IMR-90 (cell line): ENCODE results near the gene CASZ1. TPM values are rescaled to one million over a fixed set of nuclear protein-coding genes. Genes with fewer than 3 reads are reported as not detected.

Source experiments
- ATAC-seq: fragments of 200-7000 bp; cut with Tn5 transposase; 2 replicates; pipeline ENCODE4 v1.9.1; 2020; ENCODE audit warnings: low read depth, mild to moderate bottlenecking, moderate library complexity
- BruUV-seq: library from RNA; stranded (reverse); fragments of 400-500 nt; replicated peaks from 2 replicates; lab custom pipeline; 2021; lab: Mats Ljungman, UMichigan
- CTCF ChIA-PET: fragments of 300-600 bp; formaldehyde crosslinking; extraction: SDS; loops from one replicate; lab custom pipeline; 2021; ENCODE audit warnings: antibody characterized with exemption; lab: Yijun Ruan, JAX
- POLR2A ChIA-PET: fragments of 300-600 bp; sonication (Branson Sonifier 250); formaldehyde crosslinking; loops from one replicate; lab custom pipeline; 2022; ENCODE audit warnings: antibody characterized with exemption; ENCODE audit not compliant: unreplicated experiment; lab: Charles Lee
- DNase-seq: peaks from one replicate; pipeline ENCODE4 v3.0.0; 2013
- H2AFZ ChIP-seq: replicated peaks from 2 replicates; pipeline ENCODE3; 2013; ENCODE audit warnings: low read length, mild to moderate bottlenecking; ENCODE audit not compliant: poor library complexity
- H2AK5ac ChIP-seq: 2 replicates; pipeline ENCODE4 v1.6.1; 2013; ENCODE audit warnings: low read depth, low read length, inconsistent platforms
- H2AK9ac ChIP-seq: replicated peaks from 2 replicates; pipeline ENCODE3; 2013; ENCODE audit warnings: mild to moderate bottlenecking, low read depth, low read length, moderate library complexity; ENCODE audit not compliant: poor library complexity
- H2BK120ac ChIP-seq: 2 replicates; pipeline ENCODE4 v1.6.1; 2013; ENCODE audit warnings: low read depth, low read length, inconsistent platforms
- H2BK15ac ChIP-seq: 3 replicates; pipeline ENCODE4 v1.6.1; 2013; ENCODE audit warnings: low read depth, low read length, inconsistent platforms
- H2BK20ac ChIP-seq: 2 replicates; pipeline ENCODE4 v1.6.1; 2013; ENCODE audit warnings: low read depth, mild to moderate bottlenecking, inconsistent platforms, low read length, moderate library complexity
- H2BK5ac ChIP-seq: 2 replicates; pipeline ENCODE4 v1.6.1; 2013; ENCODE audit warnings: mild to moderate bottlenecking, low read depth, low read length, inconsistent platforms; ENCODE audit not compliant: poor library complexity, severe bottlenecking
- H3K14ac ChIP-seq: replicated peaks from 2 replicates; pipeline ENCODE4 v1.6.1; 2013; ENCODE audit warnings: low read depth, low read length, inconsistent platforms
- H3K18ac ChIP-seq: 2 replicates; pipeline ENCODE4 v1.6.1; 2013; ENCODE audit warnings: low read depth, low read length, control low read depth
- H3K23ac ChIP-seq: 2 replicates; pipeline ENCODE4 v1.6.1; 2013; ENCODE audit warnings: low read depth, low read length, inconsistent platforms
- H3K27ac ChIP-seq: 2 replicates; pipeline ENCODE4 v1.5.1; 2013; ENCODE audit warnings: mild to moderate bottlenecking, control low read depth, low read length; ENCODE audit not compliant: insufficient read depth
- H3K27me3 ChIP-seq: 2 replicates; pipeline ENCODE4 v1.6.1; 2013; ENCODE audit warnings: low read length; ENCODE audit not compliant: control insufficient read depth, insufficient read depth
- H3K36me3 ChIP-seq: 2 replicates; pipeline ENCODE4 v1.6.1; 2013; ENCODE audit warnings: low read length, mixed read lengths; ENCODE audit not compliant: control insufficient read depth, insufficient read depth
- H3K4ac ChIP-seq: 2 replicates; pipeline ENCODE4 v1.6.1; 2013; ENCODE audit warnings: low read depth, low read length, inconsistent platforms
- H3K4me1 ChIP-seq: 2 replicates; pipeline ENCODE4 v1.6.1; 2013; ENCODE audit warnings: low read length, mixed read lengths; ENCODE audit not compliant: control insufficient read depth, insufficient read depth
- H3K4me2 ChIP-seq: 2 replicates; pipeline ENCODE4 v1.6.1; 2013; ENCODE audit warnings: low read depth, mild to moderate bottlenecking, control low read depth, low read length, moderate library complexity
- H3K4me3 ChIP-seq: 2 replicates; pipeline ENCODE4 v1.5.1; 2013; ENCODE audit warnings: low read depth, mild to moderate bottlenecking, control low read depth, low read length, moderate library complexity; ENCODE audit not compliant: insufficient read depth
- H3K56ac ChIP-seq: 2 replicates; pipeline ENCODE4 v1.6.1; 2013; ENCODE audit warnings: low read length, inconsistent platforms; ENCODE audit not compliant: insufficient read depth; ENCODE audit errors: extremely low read depth
- H3K79me1 ChIP-seq, 2 experiments: 2 replicates each; pipeline ENCODE4 v1.6.1; 2013; ENCODE audit warnings: low read length in 2 of 2, inconsistent platforms in 1 of 2, low read depth in 1 of 2
- H3K9ac ChIP-seq: 2 replicates; pipeline ENCODE4 v1.6.1; 2013; ENCODE audit warnings: low read depth, low read length, control low read depth
- H3K9me1 ChIP-seq: 2 replicates; pipeline ENCODE4 v1.6.1; 2013; ENCODE audit warnings: low read length, inconsistent platforms; ENCODE audit not compliant: insufficient read depth
- H3K9me3 ChIP-seq: 2 replicates; pipeline ENCODE4 v1.6.1; 2013; ENCODE audit warnings: low read length; ENCODE audit not compliant: control insufficient read depth, insufficient read depth
- H4K20me1 ChIP-seq: 2 replicates; pipeline ENCODE4 v1.6.1; 2013; ENCODE audit warnings: low read length, inconsistent platforms; ENCODE audit not compliant: insufficient read depth
- H4K5ac ChIP-seq: 2 replicates; pipeline ENCODE4 v1.6.1; 2013; ENCODE audit warnings: mild to moderate bottlenecking, low read depth, low read length, control low read depth
- H4K8ac ChIP-seq, 2 experiments: 2 replicates each; pipeline ENCODE4 v1.6.1; 2013; ENCODE audit warnings: low read depth in 2 of 2, low read length in 2 of 2, control low read depth in 1 of 2, inconsistent platforms in 1 of 2
- H4K91ac ChIP-seq: 2 replicates; pipeline ENCODE4 v1.6.1; 2013; ENCODE audit warnings: low read depth, low read length, inconsistent platforms; ENCODE audit not compliant: insufficient read depth
- ELK1 ChIP-seq: fragments of 150-350 bp; IDR thresholded peaks from 2 replicates; pipeline ENCODE4 v1.6.1; 2016; ENCODE audit warnings: low read depth, mild to moderate bottlenecking, low read length, moderate library complexity, borderline replicate concordance
- WGBS, 2 experiments: methylation state at CpG; one replicate each; pipeline versions ENCODE4 v1.1.5 to v1.1.7; 2013; ENCODE audit warnings: missing lambda C conversion rate in 2 of 2; ENCODE audit not compliant: insufficient read length in 1 of 2; ENCODE audit errors: extremely low coverage in 2 of 2; 5-methylcytosine and 5-hydroxymethylcytosine counted together
- dilution Hi-C: fragments of 300-500 bp; cut with HindIII; formaldehyde crosslinking; loops from one replicate; pipeline ENCODE4 v1.14.3; 2018; ENCODE audit warnings: low sequenced_read_pairs; ENCODE audit not compliant: unreplicated experiment
- in situ Hi-C: fragments of 300-500 bp; cut with MboI; formaldehyde crosslinking; loops from 3 replicates; pipeline ENCODE4 v1.14.3; 2019; ENCODE audit warnings: low sequenced_read_pairs, inconsistent platforms, mixed read lengths
- intact Hi-C: fragments of 100-400 bp; cut with micrococcal nuclease; formaldehyde crosslinking; loops from 2 replicates; pipeline ENCODE4 v1.10.0; 2022
- polyA plus RNA-seq, 3 experiments: library from polyadenylated mRNA; depleted of rRNA; stranded (reverse); fragments of >200 nt; gene quantifications; 2 replicates each; pipeline ENCODE4 v1.2.3, GENCODE V29; 2012; ENCODE audit warnings: low replicate concordance in 1 of 3
- total RNA-seq: library from RNA; depleted of rRNA; stranded (reverse); fragments of >200 nt; gene quantifications from 2 replicates; pipeline ENCODE4 v1.2.3, GENCODE V29; 2012

CASZ1 gene
- total and polyA plus RNA-seq, 2 of the 4 experiments (the other 2 are of a cell fraction), result 0.18 to 0.24 TPM

- no peak overlapping the region for H2AK9ac ChIP-seq
- H4K20me1 ChIP-seq, result no peaks in the 10 kb centered on the region
- no peaks in the 10 kb centered on the region for H3K79me1 ChIP-seq
- no peak overlapping the region for H2BK15ac ChIP-seq
- H2AK5ac ChIP-seq, result no peak overlapping the region
- H3K9me3 ChIP-seq, result no peaks in the 10 kb centered on the region
- no peaks in the 10 kb centered on the region for H3K9me1 ChIP-seq
- DNase-seq (no peak), ATAC-seq (no peak)
- H4K8ac ChIP-seq, result no peak overlapping the region
- dilution Hi-C loops (no loop called here), in situ Hi-C loops (no loop called here), intact Hi-C loops (no loop called here)
- no peak overlapping the region for H2BK120ac ChIP-seq
- ChIA-PET CTCF (no interaction called here), POLR2A (no interaction called here)
- H3K14ac ChIP-seq, result no peak overlapping the region
- 65% methylated on average over 5 of the region's 15 CpGs; no CpG with 5 or more reads in 1 of the 2 experiments for WGBS, 2 experiments
- H3K4me3 ChIP-seq, result no peak overlapping the region
- peaks cover 8% of the 10 kb centered on the region; the same call in 1 of the 2 replicates for H3K4me1 ChIP-seq
- no peak overlapping the region for H4K91ac ChIP-seq
- no TSS peak for BruUV-seq
- H3K4me2 ChIP-seq, result no peak overlapping the region
- no peaks in the 10 kb centered on the region for H3K36me3 ChIP-seq
- no peak overlapping the region for H3K4ac ChIP-seq
- H3K56ac ChIP-seq, result no peak overlapping the region
- H3K18ac ChIP-seq, result no peak overlapping the region
- H3K27ac ChIP-seq, result no peak overlapping the region
- no peak overlapping the region for H4K5ac ChIP-seq
- no peak overlapping the region for H3K23ac ChIP-seq
- no peak for TF ChIP-seq ELK1
- H2BK20ac ChIP-seq, result no peak overlapping the region
- H2BK5ac ChIP-seq, result no peak overlapping the region
- no peak overlapping the region for H3K9ac ChIP-seq
- no peak overlapping the region for H2AFZ ChIP-seq
- peaks cover 2% of the 10 kb centered on the region; the same call in 1 of the 2 replicates for H3K27me3 ChIP-seq
Observed at GRCh38 chr1:10687782-10688408, 108.6 kb downstream of the CASZ1 start.
